NB4 (cell line): Measurements from ENCODE around the gene PTCHD4.
"Not testable (repeated sequence)": the region's sequence is repeated elsewhere in the genome, so short reads cannot be mapped to it uniquely, and the experiment has no call there.

ENCODE experiments used
- DNase-seq: peaks from one replicate; pipeline ENCODE4 v3.0.0; 2010; ENCODE audit warnings: low read depth
- H3K4me3 ChIP-seq: one replicate; pipeline ENCODE4 v1.5.1; 2011; ENCODE audit warnings: mild to moderate bottlenecking, low read depth, low read length, moderate library complexity
- CTCF ChIP-seq: IDR thresholded peaks from one replicate; pipeline ENCODE4 v1.5.1; 2012; ENCODE audit warnings: low read depth, low read length
- MAX ChIP-seq: IDR thresholded peaks from 2 replicates; pipeline ENCODE4 v1.6.1; 2011; ENCODE audit warnings: low read depth, low read length
- MYC ChIP-seq: IDR thresholded peaks from 2 replicates; pipeline ENCODE4 v1.6.1; 2011; ENCODE audit warnings: low read depth, low read length
- POLR2A ChIP-seq: IDR thresholded peaks from 2 replicates; pipeline ENCODE4 v1.6.1; 2011; ENCODE audit warnings: mild to moderate bottlenecking; ENCODE audit not compliant: insufficient read length; ENCODE audit errors: extremely low read depth

The PTCHD4 gene

GRCh38 chr6:48116699-48117645 lies 6.0 kb upstream of the PTCHD4 start:
- H3K4me3 ChIP-seq: no peak overlapping the region
- TF ChIP-seq MAX (no peak), MYC (no peak), CTCF (no peak), POLR2A (no peak)
- no peak for DNase-seq

- TF ChIP-seq MYC: no peak
- no peak for TF ChIP-seq MAX
- TF ChIP-seq POLR2A: no peak
- TF ChIP-seq CTCF: no peak
- no peak for DNase-seq
- no peak overlapping the region for H3K4me3 ChIP-seq
Observed at GRCh38 chr6:48113130-48113529, 2.1 kb upstream of the PTCHD4 start.

- H3K4me3 ChIP-seq: no peak overlapping the region
- no peak for TF ChIP-seq MYC
- no peak for TF ChIP-seq CTCF
- no peak for TF ChIP-seq MAX
- no peak for TF ChIP-seq POLR2A
- DNase-seq: no peak
Observed at GRCh38 chr6:48111575-48111974, 578 bp upstream of the PTCHD4 start.

- H3K4me3 ChIP-seq: no peak overlapping the region
- no peak for DNase-seq
- TF ChIP-seq MAX (no peak), CTCF (no peak), MYC (no peak), POLR2A (no peak)
Observed at GRCh38 chr6:48110436-48111142, 408 bp downstream of the PTCHD4 start.

- no peak for DNase-seq
- H3K4me3 ChIP-seq: no peak overlapping the region
- no peak for TF ChIP-seq POLR2A
Observed at GRCh38 chr6:48109944-48110343, 1.1 kb downstream of the PTCHD4 start.

GRCh38 chr6:48102476-48103195 lies 8.4 kb downstream of the PTCHD4 start:
- not testable (repeated sequence) for DNase-seq, H3K4me3 ChIP-seq
